NCI-H187 treated with DMSO at 0.1 percent for 48 hours (cell line): ENCODE measurements around the gene RGL2.
A peak's percentile ranks its signal among the peaks of the same experiment; 100 is the strongest.
"Not testable (repeated sequence)": the region's sequence is repeated elsewhere in the genome, so short reads cannot be mapped to it uniquely, and the experiment has no call there.

Experiments used
- DNase-seq: peaks from one replicate; lab custom pipeline; 2025; lab: John Stamatoyannopoulos, UW

RGL2 gene

DNA sequence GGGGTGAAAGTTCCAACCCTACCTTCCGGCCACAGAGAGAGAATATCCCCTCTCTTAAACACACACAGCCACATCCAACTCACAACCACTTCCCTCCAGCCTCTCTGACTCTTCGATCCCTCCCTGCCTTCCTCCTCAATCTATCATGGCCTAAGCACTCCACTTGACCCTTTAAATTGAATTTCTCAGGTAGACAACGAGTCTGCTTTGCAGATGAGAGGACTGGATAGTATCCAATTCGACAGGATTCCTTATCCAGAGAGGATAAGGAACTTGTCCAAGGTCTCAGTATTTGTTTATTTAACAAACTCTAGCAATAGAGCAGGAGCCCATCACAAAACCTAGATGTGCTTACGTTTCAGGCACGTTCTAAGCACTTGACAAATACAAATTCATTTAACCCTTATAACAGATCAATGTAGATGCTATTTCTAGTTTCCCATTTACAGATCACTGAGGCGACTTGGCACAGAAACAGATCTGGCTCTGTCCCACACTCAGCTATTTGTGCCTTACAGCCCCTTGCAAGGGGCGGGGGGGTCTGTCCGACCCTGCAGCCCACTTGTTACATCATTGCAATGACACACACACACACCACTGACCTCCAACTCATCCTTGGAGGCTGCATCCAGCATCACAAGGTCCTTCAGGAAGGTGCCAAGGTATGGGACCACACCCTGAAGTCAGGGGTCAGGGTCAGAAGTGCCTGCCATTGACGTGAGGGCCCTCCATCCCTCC lies 4.5 kb downstream of the RGL2 start:
- DNase-seq, result no peak

DNA sequence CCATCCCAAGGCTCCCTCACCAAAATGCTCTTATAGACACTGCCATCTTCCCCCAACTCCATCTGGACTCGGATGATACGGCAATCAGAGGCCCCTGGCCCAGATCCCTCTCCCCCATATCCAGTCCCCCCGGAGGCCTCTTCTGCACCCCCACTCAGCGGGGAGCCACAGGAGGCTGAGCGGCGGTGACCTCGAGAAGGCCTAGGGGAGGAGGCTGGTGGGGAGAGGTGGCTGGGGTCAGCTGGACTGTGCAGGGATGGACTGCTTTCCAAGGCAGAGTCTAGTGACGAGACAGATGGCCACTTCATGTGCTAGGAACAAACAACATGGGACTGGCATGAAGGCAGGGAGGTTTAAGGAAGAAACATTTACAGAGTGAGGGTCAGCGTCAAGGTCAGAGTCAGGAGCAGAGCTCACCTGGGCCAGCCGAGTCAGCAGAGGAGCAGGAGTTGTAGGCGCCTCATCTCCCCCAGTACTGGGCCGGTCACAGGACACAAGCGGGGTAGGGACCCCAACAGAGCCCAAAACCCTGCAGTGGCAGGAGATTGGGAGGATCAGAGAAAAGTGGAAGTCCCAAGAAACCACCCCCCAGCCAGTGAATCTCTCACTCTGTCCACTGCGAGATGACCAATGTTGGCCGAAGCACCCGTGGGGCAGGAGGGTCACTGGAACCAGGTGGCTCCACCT lies 5.6 kb downstream of the RGL2 start:
- no peak for DNase-seq

DNA sequence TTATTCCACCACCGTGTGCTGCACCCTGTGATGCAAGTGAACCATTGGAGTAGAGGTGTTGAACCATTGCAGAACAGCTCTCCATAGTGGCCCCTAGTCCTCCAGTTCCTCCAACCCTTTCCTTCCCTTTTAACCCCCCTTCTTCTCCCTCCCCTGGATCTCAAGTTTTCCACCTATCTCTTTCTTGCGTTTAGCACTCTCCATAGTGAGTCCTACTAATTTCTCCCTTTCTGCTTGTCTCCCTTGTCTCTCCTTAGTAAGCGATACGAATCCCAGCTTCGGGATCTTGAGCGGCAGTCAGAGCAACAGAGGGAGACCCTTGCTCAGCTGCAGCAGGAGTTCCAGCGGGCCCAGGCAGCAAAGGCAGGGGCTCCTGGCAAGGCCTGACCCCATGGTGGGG lies 8.3 kb downstream of the RGL2 start:
- no peak for DNase-seq

DNA sequence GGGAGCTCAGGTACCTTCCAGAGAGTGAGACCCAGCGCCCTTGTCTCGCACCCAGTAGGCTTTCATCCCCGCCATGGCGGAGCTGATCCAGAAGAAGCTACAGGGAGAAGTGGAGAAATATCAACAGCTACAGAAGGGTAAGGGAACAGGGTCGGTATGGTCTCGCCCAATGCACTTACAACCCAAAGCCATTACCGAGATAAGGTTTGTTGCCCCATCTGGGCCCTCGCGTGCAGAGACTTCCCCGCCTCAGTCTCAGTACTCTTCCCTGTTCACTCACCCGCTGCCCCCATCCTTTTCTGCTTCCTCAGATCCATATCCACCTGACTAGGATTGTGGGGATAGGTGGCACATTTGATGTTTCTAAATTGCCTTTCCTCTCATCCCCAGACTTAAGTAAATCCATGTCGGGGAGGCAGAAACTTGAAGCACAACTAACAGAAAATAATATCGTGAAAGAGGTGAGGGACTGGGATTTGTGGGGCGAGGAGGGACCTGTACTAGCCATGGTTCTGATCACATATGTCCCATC lies 8.9 kb downstream of the RGL2 start:
- no peak for DNase-seq

DNA sequence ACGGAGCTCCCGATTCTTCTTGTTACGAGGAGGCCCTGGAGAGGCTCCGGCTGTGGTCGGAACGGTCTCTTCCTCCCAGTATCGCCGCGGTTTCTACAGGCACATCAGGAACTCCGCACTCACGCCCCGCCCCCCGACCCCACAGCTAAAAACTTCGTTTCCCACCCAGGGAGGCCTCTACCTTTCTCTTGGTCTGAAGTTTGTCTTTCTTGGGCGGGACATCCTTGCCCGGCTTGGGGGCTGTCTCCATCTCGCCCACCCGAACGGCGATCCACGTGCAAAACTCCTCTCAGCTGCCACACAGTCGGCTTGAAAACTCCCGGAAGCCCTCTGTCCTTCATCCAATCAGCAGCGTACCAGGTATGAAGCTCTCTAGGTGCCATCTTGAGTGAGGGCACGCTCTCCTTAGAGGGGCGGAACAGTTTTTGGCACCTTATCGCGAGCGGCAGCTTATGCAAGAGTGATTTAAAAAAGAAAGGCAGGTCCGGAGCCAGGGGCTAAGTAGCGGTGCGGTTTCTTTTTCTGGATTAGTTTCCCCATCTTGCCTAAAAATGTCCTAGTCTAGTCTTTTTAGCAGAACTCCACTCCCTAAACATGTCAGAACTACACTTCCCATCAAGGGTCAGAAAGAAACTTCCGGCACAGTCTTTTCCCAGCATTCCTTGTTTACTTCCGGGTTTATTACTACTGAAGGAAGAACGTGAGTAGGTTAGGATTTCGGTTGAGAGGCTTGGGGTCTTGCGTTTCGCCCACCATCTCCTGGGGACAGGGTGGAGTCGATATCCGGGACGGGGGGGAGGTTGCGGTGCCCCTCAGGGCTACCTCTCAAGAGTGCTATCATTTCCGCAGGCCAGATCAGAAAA lies 9.6 kb downstream of the RGL2 start, which contains the start of the genes PFDN6 and WDR46:
Gene PFDN6, plus strand, starts transcription at position 681 of the 863 bp plus-strand sequence. CDS start 256 bp downstream, outside the sequence.
Gene WDR46, minus strand, starts transcription at position 319 of the 863 bp plus-strand sequence. Its CDS starts 69 bp downstream, at position 250.
- DNase-seq, result peak; percentile 88

DNA sequence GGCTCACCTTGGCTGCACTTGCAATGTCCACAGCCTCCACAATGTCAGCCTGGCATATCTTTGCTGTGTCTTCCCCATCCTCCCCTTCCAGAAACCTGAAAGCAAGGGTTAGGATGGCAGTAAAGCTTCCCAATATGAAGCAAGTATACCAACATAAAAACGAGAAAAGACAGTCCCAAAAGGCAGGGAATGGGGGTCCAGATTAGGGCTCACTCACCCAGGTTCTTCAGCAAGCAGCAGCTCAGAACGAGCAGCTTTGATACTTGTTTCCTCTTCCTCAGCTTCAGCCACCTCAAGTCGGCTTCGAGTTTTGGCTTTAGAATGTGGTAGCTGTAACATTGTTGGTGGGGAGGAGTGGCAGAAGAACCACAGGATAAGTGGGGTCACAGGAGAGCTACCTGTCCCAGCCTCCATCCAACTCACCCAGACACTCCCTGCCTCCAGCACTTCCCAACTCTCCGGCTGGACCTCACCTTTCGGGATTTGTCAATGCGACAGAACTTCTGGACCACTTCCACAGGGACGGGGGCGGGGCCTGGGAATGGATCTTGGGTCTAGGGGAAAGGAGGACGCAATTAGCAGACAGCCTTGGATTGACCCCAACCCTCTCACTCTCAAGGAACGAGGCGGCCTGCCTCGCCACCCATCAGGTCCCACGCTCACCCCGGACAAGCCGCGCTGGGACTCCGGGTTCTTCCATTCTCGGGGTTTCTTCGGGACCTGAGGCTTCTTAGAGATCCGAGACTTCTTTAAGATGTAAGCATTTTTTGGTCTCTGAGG lies 10.4 kb downstream of the RGL2 start:
- no peak for DNase-seq

DNA sequence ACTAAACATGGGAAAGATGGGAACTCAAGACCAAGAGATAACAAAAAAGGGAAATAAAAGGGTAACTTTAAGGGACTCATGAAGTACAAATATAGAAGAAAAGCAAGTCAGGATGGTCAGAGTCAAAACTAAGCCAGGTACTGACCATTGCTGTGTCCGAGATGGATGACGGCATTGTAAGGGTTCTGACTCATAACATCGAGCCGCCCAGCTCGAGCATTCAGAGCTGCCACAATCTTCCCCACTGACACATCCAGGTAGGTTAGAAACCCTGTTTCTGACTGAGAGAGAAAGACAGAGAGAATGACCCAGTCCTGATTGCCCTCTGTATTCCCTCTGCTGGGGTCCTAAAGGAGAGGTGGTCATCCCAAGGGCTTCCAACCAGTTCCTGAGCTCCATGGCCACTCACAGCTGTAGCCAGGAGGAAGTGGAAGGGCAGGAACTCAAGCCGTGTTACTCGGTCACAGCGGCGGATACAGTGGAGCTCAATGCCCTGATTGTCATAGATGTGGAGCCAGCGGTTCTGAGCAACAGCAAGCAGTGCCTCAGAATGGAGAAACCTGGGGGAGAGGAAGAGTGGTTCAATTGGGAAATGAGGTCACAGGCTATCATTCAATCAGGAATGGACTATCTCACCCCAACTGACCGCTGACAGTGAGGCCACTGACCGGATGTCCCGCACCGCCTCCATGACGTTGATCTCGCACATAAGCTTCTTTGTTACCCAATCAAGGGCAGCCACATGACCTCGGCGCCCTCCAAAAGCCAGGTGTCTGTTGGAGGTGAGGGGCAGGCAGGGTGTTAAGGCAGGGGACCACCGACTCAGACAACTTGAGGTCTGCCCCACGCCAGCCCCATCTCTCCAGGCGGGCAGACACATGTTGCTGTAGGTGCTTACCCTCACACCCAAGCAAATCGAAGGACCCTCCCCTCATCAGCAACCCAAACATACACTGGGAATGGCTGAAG lies 11.5 kb downstream of the RGL2 start:
- DNase-seq, result no peak

DNA sequence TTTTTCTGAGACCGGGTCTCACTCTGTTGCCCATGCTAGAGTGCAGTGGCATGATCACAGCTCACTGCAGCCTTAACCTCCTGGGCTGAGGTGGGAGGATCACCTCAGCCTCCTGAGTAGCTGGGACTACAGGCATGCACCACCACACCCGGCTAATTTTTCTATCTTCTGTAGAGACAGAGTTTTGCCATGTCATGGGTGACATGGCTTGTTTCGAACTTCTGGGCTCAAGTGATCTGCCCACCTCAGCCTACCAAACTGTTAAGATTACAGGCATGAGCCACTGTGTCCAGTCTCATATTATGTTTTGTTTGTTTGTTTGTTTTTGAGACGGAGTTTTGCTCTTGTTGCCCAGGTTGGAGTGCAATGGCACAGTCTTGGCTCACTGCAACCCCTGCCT lies 13.5 kb downstream of the RGL2 start:
- not testable (repeated sequence) for DNase-seq

DNA sequence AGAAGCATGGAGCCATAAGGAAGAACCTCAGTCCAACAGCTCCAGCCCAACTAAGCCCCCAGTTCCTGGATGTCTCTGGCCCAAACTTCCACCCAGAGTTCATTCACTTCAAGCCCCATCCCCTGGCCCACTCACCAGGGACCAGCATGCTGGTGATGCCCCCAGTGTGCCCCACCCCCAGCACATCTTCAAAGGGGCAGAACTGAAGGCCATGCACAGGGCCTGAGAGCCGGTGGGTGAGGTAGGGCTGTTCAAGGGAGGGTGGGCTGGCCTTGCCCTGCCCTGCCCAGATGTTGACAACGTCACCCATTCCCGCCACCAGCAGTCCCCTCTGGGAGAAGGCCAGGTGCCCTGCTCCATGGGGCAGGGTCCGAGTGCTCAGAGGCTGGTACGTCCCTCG lies 18.2 kb downstream of the RGL2 start:
- no peak for DNase-seq

DNA sequence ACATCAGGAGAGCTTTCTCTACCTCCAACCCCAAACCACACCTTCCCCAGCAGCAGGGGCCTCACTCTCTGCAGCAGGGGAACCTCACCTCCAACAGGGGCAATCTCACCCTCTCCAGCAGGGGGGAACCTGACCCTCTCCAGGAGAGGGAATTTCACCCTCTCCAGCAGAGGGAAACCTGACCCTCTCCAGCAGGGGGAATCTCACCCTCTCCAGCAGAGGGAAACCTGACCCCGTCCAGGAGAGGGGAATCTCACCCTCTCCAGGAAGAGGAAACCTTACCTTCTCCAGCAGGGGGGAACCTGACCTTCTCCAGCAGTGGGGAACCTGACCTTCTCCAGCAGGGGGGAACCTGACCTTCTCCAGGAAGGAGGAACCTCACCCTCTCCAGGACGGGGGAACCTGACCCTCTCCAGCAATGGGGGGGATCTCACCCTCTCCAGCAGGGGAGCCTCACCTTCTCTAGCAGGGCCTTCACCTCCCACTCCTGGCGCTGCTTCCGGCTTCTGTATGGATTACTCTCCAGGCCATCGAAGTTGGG lies 18.7 kb downstream of the RGL2 start:
- DNase-seq, result no peak

DNA sequence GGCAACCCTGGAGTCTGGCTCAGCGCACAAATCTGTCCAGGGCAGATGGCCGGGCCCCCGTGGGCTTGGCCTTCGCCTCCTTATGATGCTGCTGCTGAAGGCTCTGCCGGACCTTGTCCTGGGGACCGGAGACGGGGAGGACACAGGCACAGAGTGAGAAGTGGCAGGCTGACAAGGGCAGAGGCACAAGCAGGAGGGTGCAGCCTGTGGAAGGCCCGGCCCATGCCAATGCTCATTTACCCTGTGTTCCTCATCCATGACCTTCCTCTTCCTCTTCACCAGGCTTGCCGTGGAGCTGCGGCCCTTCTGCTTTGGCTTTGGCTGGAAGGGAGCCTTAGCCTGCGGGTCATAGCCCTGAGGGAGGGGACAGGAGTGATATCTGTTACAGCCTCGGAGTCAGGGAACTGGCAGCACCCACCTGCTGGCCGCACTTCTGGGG lies 19.5 kb downstream of the RGL2 start:
- no peak for DNase-seq

DNA sequence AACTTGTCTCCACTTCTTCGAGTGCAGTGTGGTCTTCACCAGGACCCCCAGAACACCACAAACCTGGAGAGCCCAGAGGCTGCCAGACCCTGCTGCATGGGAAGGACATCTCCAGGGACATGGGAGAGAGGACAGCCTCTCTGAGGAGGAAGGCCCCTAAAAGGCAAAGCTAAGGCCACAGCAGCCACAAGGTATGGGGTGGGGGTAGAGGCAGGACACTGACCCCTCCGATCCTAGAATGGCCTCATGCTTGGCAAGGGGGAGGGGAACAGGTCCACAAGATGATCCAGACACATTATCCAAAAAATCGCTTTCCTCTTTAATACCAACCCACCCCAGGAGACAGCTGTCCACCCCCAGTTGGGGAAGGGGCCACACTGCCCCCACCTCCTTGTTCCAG lies 19.9 kb downstream of the RGL2 start:
- DNase-seq, result no peak

DNA sequence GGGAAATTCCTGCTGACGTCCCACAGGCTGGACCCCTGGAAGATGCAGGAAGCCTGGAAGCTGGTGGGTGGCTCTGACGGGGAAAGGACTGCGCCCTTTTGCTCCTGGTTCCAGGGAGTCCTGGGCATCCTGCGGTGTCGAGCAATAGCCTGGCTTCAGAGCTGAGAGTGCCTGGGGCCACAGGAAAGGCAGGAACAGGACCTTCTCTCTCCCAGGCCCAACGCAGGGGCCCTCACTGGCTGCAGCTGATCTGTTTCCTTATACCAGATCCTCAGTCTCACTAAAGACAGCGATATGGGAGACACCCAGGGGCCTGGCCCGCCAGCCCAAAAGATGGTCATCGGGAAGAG lies 20.4 kb downstream of the RGL2 start:
- no peak for DNase-seq

DNA sequence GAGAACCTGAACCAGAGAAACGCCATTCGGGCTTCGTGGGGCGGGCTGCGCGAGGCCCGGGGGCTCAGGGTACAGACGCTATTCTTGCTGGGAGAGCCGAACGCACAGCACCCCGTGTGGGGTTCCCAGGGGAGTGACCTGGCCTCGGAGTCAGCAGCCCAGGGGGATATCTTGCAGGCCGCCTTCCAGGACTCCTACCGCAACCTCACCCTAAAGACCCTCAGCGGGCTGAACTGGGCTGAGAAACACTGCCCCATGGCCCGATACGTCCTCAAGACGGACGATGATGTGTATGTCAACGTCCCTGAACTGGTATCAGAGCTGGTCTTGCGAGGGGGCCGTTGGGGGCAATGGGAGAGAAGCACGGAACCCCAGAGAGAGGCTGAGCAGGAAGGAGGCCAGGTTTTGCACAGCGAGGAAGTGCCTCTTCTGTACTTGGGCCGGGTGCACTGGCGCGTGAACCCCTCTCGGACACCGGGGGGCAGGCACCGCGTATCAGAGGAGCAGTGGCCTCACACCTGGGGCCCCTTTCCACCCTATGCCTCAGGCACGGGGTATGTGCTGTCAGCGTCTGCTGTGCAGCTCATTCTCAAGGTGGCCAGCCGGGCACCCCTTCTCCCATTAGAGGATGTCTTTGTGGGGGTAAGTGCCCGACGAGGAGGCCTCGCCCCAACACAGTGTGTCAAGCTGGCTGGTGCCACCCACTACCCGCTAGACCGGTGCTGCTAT lies 20.9 kb downstream of the RGL2 start:
- no peak for DNase-seq

DNA sequence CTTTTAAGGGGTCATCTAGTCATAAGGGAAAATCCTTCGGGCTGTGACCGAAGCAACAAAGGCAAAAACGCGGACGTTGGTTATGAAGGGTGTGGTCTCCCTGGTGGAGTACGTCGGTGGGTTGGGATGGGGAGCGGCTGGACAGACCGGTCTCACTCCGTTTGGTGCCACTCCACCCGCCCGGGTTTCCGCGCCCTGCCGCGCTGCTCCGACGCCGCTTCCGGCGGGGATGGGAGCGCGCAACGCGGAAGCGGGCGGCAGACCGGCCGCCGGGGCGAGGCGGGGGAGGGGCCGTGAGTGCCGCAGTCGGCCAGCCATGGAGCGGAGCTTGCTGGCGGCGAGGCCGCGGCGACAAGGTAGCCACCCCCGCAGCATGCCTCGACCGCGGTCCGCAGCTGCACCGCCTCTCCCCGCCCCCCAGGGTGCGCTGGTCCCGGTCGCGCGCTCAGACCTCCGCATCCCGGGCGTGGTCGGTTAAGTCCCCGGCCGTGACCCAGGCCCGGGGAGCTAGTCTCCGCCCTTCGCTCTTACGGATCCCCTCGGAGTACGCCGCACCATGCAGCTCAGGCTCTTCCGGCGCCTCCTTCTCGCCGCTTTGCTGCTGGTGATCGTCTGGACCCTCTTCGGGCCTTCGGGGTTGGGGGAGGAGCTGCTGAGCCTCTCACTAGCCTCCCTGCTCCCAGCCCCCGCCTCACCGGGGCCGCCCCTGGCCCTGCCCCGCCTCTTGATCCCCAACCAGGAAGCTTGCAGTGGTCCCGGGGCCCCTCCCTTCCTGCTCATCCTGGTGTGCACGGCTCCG lies 21.7 kb downstream of the RGL2 start, which contains the start of gene B3GALT4:
Gene B3GALT4, plus strand, starts transcription at position 260 of the 799 bp plus-strand sequence. Its CDS starts 297 bp downstream, at position 557.
- no peak for DNase-seq

DNA sequence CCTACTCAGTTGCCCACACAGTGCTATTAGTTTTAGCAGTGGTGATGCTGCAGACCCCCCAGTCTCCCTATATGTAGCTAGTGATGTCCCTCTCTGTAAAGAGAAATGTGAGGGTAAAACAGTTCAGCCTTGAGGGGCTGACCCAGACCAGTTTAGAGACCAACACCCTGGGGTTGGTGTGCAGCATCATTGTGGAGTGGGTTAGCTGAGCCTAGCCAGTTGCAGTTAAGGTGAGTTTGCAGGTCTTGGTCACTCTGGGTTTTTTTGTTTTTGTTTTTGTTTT lies 22.2 kb downstream of the RGL2 start:
- DNase-seq, result no peak

DNA sequence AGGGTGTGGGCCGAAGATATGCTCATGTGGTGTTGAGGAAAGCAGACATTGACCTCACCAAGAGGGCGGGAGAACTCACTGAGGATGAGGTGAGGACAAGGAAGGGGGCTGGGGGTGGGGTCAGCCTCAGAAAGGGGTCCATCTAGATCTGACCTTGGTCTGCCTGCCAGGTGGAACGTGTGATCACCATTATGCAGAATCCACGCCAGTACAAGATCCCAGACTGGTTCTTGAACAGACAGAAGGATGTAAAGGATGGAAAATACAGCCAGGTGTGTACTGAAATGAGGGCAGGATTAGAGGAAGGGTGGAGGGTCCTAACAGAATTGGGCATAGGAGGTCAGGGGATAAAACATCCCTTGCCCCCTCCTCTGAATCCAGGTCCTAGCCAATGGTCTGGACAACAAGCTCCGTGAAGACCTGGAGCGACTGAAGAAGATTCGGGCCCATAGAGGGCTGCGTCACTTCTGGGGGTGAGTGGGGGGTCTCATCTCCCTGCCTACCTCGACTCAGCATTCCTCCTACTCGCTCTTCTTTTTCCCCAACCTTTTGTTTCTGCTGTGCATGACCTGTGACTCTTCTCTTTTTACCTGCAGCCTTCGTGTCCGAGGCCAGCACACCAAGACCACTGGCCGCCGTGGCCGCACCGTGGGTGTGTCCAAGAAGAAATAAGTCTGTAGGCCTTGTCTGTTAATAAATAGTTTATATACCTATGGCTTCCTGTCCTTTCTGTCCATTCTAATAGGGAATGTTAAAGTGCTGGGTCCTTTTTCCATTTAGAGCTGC lies 22.8 kb downstream of the RGL2 start:
- DNase-seq, result not testable (repeated sequence)
